ENCODE measurements around the gene CRYBG3.
"Not testable (repeated sequence)": the region's sequence is repeated elsewhere in the genome, so short reads cannot be mapped to it uniquely, and the experiment has no call there.

The CRYBG3 gene

DNA sequence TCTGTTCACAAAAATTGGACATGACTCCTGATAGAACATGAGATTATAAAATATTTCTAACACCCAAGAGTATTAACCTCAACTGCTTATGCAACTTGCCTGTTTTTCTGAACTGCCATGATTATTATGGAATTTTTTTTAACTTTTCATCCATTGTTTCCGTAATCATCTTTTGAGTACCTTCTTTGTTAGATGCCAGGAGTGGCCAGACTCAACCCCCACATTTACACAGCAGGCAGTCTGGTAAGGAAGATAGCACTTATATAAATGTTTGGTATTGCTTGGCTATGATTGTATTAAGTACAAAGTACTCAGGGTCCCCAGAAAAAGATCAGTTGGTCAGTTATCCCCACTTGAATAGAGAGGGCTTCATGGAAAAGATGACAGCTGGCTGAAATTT, 74.3 kb downstream of the CRYBG3 start:
- no peak for DNase-seq (ENCODE audit: low read depth in 2 of 2, low spot score in 1 of 2)

DNA sequence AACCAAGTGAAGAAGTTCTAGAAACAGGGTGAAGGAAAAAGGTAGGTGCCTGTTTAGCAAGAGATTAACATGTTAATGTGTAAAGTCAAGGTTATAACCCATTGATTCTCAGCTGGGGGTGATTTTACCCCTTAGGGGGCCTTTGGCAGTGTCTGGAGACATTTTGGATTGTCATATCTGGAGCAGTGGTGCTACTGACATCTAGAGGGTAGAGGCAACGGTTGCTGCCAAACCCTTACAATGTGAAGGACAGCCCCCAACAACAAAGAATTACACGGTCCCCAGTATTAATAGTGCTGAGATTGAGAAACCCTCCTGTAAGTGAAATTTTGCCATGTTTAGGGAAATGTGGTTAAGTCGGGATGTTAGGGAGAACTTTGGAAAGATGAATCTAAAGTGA, 74.7 kb downstream of the CRYBG3 start:
- DNase-seq (ENCODE audit: low read depth in 2 of 2, low spot score in 1 of 2), result no peak

DNA sequence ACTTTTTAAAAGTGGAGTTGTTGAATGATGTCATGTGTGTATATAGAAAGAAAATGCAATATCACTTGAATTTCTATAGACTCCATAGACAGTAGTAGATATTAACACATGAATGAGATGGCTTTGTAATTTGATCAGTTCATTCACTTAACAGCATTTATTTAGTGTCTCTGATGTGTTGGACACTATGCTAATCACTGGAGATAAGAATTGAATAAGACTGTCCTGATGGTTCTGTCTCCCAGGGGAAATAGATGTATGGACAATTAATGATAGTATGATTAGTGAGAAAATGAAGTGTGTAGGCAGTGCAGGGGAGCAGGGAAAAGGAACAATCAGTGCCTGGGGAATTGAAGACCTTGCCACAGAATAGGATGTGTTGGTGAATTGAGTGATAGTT, 77.5 kb downstream of the CRYBG3 start:
- no peak for DNase-seq (ENCODE audit: low read depth in 2 of 2, low spot score in 1 of 2)

DNA sequence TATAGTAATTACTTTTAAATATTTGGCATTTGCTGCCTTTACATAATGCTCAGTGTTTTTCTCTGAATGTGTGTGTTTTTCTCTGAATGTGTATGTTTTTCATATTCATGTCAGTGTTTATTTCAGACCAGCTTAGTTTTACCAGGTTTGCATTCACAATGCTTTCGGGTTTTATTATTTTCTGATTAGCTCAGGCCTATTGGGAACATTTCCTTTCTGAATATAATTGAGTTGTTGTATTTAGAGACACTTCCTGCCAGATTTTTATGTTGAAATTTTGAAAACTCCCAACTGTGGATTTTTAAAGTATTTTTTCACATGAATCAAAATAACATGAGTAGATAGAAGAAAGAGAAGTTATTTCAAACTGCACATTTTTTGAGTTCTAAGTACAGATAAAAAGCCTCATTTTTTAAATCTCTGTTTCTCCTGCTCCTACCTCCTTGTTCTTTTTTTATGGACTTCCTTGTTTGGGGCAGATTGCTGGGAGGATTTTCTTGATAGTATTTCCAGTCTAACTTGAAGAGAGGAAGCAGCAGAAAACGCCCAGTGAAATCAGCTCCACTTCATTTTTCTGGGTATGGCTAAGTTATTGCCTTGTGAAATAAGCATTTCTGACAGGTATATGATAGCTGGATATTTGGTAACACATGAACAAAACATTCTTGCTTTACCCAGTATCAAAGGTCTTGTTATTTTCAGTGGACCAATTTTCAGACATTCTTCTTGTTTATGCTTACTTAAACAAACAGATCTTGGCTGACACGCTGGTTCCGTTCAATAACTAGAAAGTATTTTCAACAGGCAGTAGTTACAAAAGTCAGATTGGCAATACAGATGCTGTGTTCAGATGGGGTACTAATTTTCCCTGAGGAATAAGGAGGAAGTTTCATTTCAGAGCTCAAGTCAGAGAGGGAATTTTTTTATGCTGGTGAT, 79.8 kb downstream of the CRYBG3 start:
- DNase-seq (ENCODE audit: low read depth in 2 of 2, low spot score in 1 of 2), result no peak

DNA sequence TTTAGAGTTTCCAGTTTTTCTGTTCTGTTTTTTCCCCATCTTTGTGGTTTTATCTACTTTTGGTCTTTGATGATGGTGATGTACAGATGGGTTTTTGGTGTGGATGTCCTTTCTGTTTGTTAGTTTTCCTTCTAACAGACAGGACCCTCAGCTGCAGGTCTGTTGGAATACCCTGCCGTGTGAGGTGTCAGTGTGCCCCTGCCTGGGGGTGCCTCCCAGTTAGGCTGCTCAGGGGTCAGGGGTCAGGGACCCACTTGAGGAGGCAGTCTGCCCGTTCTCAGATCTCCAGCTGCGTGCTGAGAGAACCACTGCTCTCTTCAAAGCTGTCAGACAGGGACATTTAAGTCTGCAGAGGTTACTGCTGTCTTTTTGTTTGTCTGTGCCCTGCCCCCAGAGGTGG, 88.0 kb downstream of the CRYBG3 start:
- not testable (repeated sequence) for DNase-seq (ENCODE audit: low read depth in 2 of 2, low spot score in 1 of 2)

DNA sequence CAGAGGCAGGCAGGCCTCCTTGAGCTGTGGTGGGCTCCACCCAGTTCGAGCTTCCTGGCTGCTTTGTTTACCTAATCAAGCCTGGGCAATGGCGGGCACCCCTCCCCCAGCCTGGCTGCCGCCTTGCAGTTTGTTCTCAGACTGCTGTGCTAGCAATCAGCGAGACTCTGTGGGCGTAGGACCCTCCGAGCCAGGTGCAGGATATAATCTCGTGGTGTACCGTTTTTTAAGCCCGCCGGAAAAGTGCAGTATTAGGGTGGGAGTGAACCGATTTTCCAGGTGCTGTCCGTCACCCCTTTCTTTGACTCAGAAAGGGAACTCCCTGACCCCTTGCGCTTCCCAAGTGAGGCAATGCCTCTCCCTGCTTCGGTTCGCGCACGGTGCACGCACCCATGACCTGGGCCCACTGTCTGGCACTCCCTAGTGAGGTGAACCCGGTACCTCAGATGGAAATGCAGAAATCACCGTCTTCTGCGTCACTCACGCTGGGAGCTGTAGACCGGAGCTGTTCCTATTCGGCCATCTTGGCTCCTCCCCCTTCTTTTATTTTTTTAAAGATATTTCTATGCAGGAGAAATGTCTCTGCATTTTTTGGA, 88.5 kb downstream of the CRYBG3 start:
- DNase-seq (ENCODE audit: low read depth in 2 of 2, low spot score in 1 of 2), result peak in 1 of 2 donors; percentile 2

DNA sequence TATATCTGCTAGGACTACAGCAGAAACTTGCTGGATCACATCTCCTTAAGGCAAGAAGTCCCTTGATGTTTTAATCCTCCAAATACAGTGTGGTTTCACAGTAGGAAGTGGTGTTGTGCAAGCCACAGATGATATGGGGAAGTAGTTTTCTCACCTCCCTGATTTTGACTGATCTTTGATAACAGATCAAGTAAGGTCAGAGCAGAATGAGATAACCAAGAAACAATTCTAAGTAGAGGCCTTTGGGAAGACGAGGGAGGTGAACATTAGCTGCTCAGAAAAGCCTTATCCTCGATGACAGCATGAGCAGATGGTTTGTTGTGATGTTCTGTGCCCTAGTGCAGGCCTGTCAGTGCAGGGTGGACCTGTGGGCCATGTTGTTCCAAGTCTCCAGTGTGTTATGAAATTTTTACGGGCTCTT, 89.1 kb downstream of the CRYBG3 start:
- DNase-seq (ENCODE audit: low read depth in 2 of 2, low spot score in 1 of 2), result no peak

DNA sequence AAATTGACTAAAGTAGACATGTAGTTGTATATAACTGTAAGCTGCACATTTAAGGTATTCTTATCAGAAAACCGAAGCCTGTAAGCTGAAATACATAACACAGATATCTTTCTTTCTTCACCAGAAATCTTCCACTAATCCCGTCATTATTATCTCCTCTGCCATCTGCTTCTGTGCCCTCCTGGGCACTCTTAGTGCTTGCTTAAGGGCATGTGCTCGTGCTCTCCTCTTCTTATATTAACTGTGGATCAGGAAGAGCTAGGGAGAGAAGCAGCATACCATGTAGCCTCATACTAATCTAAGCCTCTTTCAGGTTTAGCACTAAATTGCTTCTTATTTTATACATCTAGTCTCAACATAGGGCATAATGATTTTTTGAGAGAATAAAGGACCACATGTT, 89.6 kb downstream of the CRYBG3 start:
- DNase-seq (ENCODE audit: low read depth in 2 of 2, low spot score in 1 of 2), result no peak

DNA sequence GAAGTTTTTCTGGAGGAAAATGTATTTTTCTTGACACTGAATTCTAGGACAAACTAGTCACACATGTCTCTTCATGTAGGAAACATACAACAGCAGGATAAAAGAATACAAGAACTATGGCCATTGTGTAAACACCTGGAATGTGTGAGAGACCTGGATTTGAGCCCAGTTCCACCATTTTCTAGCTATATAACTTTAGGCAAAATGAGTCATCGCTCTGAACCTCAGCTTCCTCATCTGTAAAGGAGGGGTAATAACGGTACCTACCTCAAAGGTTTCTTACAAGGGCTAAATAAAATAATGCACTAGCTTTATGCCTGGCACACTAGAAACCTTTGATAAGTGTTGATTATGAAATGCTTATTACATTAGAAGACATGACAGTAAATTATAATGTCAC, 92.6 kb downstream of the CRYBG3 start:
- DNase-seq (ENCODE audit: low read depth in 2 of 2, low spot score in 1 of 2), result no peak

DNA sequence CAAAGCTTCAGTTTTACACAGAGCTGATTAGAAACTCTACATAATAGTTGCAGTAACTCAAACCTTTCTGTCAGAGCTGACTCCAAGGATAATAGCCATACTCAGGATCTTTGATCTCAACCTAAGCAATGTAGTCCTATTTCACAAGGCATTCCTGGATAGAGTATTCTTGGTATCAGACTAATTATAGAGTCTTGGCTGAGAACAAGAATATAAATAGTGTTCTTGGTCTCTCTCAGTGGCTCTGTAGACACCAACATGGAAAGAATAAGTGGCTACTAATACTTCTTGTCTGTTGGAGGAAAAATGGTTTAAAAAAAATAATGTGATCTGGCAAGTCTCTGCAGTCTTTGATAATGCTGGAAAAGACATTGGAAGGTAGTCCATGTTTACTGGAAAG, 94.8 kb downstream of the CRYBG3 start:
- no peak for DNase-seq (ENCODE audit: low read depth in 2 of 2, low spot score in 1 of 2)

DNA sequence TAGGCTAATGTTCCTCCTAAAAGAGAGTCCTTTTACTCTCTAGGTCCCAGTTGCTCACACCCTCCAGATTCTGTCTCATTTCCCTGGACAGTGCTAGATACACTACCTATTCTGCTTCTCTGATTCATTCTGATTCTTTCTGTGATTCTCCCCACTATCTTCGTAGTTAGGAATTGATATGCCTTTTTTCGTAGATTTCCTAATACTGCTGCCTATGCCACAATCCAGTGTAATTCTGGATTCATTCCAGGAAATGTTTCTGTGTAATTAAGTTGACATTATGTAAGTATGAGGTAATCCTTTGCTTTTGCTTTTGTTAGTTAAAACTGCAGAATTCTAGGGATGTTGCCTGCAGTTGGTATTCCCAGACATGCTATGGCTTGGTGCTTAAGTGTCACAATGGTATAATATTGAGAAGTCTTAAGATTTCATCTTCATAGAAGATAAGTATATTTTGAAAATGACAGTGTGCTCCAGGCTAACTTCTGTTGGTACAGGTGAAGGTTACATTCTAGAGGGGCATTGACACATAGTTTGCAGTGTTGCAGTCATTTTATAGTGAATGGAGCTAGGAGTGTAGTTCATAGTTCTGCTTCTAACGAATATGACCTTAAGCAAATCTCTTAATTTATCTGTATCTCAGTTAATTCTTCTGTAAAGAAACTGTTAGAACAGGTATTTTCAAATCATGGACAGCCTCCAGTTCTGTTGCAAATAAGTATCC, 96.2 kb downstream of the CRYBG3 start:
- DNase-seq (ENCODE audit: low read depth in 2 of 2, low spot score in 1 of 2), result no peak

DNA sequence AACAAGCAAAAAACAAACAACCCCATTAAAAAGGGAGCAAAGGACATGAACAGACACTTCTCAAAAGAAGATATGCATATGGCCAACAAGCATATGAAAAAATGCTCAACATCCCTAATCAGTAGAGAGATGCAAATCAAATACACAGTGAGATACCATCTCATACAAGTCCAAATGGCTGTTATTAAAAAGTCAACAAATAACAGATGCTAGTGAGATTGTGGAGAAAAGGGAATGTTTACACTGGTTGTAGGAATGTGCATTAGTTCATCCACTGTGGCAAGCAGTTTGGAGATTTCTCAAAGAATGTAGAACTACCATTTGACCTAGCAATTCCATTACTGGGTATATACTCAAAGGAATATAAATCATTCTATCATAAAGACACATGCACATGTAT, 105.9 kb downstream of the CRYBG3 start:
- no peak for DNase-seq (ENCODE audit: low read depth in 2 of 2, low spot score in 1 of 2)

DNA sequence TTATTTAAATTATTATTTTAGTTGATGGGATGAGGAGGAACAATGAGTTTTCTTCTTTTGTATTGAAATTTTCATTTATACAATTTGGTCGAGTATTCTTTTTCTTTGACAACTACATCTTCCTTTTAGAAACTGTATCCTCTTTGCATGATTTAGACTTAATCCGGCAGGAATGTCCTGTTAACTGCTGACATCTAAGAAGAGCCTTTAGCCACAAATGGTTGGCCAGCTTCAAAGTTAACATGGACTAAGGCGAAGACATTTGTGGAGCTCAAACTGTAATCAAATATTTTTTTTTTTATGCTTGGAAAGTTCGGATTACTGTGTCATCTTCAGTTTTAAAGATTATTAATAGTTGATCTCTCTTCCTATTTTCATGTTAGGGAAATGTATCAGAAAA, 107.2 kb downstream of the CRYBG3 start:
- no peak for DNase-seq (ENCODE audit: low read depth in 2 of 2, low spot score in 1 of 2)

DNA sequence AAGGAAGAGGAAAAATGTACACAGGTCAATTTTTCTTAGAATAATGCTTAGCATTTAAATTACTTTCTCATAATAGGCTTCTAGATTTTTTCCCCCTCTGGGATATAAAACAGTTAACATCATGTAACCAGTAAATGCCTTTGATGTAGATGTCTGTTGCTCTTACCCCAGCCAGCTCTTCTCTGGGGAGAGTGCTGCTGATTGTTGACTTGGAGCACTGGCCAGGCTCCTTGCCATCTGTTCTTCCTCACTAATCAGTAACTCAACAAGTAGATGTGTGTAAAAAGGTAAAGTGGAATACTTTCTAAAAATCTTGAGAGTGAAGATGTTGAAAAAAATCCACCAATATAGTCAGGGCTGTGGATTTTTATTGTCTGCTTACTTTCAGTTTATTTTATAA, 108.2 kb downstream of the CRYBG3 start:
- DNase-seq (ENCODE audit: low read depth in 2 of 2, low spot score in 1 of 2), result no peak

DNA sequence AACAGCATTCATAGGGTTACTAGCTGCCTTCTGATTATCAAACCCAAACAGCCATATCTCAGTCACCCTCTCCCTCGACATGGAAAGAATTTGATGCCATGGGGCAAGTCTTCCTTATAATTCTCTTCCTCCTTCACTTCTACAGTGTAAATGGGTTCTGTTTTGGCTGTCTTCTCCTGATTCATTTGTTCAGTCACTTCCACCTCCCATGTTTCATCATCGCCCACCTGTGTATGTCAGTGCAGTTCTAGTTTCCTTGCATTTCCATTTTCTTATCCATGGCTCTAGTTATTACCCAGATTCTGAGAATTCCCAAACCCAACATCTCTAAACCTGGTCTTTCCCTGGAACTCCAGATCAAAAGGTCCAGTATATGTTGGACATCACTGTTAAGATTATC, 109.4 kb downstream of the CRYBG3 start:
- DNase-seq (ENCODE audit: low read depth in 2 of 2, low spot score in 1 of 2), result no peak

DNA sequence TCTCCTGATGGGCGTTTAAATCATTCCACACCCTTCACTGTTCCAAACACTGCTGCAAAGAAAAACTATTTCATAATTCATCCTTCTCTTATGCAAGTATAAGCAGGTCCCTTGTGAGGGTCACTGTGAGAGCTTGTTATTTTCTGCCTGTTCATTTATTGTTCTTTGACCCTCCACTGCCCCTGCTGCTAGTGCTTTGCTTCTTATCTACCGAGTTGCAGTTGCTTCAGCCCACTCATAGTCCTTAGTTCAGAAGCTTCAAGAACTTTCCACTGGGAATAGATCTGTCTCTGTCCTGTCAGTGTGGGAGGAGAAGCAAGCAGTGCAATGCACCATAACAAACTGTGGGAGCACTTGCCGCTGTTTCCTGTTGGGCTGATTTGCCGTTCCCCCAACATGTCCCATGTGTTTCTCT, 110.6 kb downstream of the CRYBG3 start:
- no peak for DNase-seq (ENCODE audit: low read depth in 2 of 2, low spot score in 1 of 2)

DNA sequence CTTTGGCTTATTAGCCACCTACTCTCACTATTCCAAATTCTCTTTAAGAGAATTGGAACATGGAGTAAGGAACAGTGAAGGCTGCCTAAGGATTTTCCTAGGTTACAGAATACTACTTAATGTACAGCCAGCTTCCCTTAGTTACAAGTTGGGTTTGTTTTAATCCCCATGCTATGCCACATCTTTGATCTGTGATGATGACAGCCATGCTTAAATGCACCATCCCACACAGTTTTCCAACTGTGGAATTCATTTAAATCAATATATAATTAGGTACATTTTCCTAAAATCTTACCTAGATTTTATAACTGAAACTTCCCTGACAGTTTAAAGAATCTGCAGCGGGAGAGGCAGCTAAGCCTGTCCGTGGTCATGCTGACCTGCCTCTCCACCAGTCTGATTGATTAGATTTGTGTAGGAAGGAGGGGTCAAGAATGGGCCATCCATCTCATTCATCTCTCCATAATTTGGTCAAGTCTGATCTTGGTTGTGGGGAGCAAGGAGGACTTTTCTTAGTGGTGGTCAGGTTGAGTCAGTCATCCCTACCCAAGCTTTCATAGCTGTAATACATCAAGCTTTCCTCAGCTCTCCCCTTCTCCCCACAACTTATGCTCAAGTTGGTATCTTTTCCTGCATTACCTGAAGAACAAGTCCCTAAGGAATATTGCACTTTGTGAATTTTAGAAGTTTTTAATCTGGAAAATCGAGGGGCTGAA, 113.3 kb downstream of the CRYBG3 start:
- DNase-seq (ENCODE audit: low read depth in 2 of 2, low spot score in 1 of 2), result no peak

DNA sequence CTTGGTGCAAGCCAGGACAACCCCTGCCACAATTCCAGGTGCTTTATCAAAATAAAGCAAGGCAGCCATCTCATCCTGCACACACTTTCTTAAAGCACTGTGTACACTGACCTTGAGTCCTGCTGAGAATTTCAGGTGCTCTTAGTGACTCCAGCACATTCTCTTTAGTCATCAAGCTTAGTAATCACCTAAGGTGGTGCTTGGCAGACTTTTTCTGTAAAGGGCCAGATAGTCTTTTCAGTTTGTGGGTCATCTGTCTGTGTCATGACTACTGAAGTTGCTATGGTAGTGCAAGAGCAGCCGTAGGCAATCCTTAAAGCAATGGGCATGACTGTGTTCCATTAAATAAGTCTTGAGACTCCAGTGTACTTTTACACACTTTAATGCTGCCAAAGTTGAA, 114.0 kb downstream of the CRYBG3 start:
- no peak for DNase-seq (ENCODE audit: low read depth in 2 of 2, low spot score in 1 of 2)

DNA sequence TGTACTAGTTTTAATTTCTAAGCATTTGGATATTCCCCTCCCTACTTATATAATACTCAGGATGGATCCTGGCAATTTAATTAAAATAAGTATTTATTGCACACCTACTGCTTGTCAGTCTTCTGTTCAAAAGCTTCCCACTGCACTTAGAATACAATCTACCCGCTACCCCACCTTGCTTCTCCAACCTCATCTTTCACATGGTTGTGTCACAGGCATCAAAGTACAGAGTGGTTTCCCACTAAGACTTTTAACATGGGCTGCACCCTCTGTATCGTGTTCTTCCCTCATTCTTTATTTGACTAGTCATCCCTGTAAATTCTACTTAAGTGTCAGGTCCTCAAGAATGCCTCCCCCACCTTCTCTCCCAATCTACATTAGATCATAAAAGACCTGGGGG, 115.4 kb downstream of the CRYBG3 start:
- no peak for DNase-seq (ENCODE audit: low read depth in 2 of 2, low spot score in 1 of 2)

DNA sequence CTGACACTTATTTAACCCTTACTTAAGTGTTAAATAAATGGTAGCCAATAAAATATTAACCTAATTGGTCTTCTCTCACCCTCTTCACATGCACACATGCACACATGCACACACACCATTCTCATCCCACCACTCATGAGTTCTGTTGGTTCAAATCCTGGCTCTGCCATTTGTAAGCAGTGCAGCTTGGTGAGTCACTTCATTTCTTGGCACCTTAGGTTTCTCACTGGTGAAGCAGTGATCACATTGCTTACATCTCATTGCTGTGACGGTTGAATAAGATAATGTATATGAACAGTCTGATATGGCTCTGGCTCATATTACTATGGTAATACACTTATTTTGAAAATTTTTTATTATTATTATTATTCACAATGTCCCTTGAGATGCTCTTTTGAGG, 116.6 kb downstream of the CRYBG3 start:
- DNase-seq (ENCODE audit: low read depth in 2 of 2, low spot score in 1 of 2), result no peak

DNA sequence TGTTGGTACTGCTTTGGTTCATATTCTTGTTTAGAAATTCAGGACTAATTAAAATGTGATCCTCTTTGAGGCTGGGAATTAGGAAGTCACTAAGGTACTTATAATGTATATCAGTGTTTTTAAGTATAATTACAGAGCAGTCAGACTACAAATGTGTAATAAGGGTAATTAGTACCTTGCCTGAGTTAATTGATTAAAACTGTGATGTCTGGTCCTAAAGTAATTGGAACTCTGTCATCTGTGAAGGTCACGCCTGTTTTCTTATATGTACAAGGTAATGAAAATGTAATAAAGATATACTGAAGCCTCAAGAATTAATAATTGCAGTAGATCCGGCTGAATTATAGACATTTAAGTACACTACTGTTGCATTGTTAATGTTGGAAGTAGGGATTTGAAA, 117.6 kb downstream of the CRYBG3 start:
- no peak for DNase-seq (ENCODE audit: low read depth in 2 of 2, low spot score in 1 of 2)

All from stimulated activated CD8-positive, alpha-beta memory T cell treated with anti-CD3 and anti-CD28 coated beads, Interleukin-4, amount 100 ng/mL, for 1 hour (primary cell).